Measurements from ENCODE around the gene PLAC1.

The PLAC1 gene

DNA sequence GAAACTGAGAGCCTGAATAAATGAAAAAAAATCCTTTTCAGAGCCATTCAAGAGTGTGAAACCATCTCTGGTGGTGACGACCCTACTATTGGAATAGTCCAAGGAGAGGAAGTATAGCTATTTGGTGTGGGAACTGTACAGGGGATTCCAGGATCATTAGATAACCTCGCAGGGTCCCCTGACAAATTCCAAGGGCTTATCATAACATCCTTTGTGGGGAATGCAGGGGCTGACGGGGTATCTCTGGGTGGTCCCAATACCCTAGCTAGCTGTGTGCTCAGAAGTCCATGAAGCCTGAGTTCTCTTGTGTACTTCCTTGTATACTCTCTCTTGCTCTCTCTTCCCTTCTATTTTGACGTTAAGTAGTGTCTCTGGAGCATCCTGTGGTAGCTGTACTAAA lies 13.8 kb upstream of the PLAC1 start:
- Histone ChIP-seq H3K4me3 (no peak overlapping the region), H3K27ac (no peak overlapping the region)

DNA sequence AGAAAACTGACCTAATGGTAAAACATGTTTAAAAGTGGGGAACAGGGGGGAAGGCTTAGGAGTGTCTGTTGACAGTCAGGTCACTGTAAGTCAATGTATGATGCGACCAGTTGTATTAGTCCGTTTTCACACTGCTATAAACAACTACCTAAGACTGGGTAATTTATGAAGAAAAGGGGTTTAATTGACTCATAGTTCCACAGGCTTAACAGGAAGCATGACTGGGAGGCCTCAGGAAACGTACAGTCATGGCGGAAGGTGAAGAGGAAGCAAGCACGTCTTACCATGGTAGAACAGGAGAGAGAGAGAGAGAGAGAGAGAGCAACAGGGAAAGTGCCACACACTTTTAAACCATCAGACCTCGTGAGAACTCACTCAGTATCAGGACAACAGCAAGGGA lies 13.0 kb upstream of the PLAC1 start:
- H3K4me3 ChIP-seq = no peak overlapping the region

DNA sequence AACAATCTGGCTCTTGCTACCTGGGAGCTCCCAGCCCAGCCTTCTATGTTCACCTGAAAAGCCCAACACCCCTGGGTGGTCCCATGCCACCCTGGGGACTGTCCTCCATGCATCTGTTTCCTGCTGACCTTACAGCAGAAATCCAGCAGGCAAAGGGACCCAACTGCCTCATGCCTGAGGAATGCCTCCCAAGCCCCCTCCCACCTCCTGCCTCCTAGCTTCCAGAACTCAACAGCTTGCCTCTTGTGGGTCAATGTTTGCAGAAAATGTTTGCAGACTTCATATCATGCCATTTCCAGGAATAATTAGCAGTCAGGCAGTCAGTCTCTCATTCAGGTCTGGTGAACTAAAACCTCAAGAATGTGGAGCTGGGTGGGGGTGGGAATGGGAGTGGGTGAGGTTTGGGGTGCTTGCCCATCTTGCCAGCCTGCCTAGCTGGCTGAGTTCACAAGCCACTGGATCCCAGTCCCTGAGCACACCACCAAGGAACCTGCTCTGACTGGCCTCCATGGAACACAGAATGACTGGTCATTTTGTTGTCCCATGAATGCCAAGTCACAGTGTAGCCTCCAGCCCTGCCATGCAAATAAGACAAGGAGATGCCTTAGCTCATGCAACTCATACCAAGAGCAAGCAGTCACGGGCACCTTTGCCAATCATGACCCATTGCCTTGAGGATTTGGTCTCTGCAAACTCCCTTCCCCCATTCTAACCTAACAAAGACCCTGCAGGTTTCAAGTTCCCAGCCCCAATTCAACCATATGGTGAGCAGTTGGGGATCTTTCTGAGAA lies 12.1 kb upstream of the PLAC1 start:
- Histone ChIP-seq H3K4me3 (no peak overlapping the region), H3K27ac (peak overlapping the region in 2 of 21 experiments; percentile 16 to 55)

More for the DNA sequence above, 13.0 kb upstream of the PLAC1 start:
- no peak overlapping the region for H3K27ac ChIP-seq

DNA sequence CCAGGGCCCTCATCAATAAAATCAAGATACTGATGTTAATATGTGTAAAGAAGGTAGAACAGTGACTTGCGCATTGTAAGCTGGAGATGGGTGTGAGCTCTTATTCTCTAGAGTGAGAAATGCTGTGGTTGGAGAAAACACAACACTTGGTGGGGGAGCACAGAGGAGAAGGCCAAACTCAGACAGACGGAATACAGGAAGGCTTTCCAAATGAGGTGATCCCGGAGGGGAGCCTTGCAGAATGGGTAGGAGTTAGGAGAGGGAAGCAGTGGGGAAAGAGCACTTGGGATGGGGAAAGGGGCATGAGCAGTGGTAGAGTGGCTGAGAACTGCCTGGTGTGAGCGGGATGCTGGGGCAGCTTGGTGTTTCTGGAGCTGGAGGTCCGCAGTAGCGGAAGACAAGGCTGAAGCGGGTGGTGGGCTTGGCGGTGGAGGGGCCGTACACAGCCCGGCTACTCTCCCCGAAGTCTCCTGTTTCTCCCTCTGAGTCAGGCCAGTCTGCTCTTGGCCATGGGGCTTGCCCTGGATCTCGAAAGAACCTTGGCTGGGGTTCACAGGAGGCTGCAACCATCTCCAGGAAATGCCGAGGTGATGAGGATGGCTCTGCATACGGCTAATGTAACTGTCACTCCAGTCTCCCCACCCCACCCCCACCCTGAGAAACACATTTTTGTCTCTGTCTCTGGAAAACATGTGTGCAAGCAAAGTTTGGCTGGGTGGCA lies 11.3 kb upstream of the PLAC1 start:
- Histone ChIP-seq H3K4me3 (no peak overlapping the region), H3K27ac (peak overlapping the region in 6 of 21 experiments; percentile 29 to 65 (median 50))

DNA sequence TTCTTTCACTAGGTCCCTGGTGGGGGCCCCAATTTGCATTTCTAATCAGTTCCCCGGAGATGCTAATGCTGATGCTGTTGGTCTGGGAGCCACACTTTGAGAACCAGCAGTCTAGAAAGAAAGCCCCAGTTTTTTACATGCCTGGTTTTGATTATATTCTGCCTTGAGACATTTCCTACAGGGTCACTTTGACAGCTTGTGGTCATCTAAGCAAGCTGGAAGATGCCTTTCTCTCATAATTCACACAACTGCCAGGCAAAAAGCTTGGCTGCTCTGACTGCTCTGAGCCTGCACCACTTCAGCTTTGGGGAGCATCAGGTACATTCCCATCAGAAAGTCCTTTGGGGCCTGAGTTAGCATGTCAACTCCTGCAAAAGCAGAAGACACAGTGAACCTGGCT lies 5.9 kb upstream of the PLAC1 start:
- H3K27ac ChIP-seq = no peak overlapping the region
- no peak overlapping the region for H3K4me3 ChIP-seq

DNA sequence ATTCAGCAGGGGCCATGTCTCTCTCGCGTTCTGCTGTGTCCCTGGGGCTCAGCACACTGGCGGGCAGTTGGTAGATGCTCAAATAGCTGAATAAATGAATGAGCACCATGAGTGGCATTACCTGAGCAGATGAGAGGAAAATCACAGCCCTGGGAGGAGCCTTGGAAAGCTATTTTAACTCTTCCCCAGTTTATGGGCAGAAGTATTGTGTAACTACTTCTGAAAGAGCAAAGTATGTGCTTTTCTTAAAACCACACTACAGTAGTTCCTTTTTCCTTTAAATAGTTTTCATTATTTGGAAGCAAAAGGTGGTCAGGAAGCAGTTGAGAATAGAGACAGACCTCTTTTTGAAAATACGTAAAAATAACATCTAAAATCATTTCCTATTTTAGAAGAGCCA lies 3.0 kb upstream of the PLAC1 start:
- H3K27ac ChIP-seq = no peak overlapping the region
- no peak overlapping the region for H3K4me3 ChIP-seq

DNA sequence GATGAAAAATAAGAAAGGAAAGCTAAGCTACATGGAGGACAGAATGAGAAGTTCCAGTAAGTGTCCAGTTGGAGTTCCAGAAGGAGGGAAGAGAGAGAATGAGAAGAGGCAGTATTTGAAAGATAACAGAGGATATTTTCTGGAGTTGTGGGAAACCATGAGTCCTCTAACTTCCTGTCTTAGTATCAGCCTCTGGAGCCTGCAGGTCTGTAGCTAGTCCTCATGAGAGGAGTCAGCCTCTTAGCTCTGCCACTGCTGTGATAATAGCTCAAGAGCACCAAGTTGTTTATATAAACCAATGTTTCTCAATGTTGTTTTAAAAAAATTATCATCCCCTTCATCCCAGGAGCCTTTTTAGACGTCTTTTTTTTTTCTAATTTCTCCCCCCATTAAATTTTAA lies 2.4 kb upstream of the PLAC1 start:
- Histone ChIP-seq H3K27ac (no peak overlapping the region), H3K4me3 (no peak overlapping the region)

DNA sequence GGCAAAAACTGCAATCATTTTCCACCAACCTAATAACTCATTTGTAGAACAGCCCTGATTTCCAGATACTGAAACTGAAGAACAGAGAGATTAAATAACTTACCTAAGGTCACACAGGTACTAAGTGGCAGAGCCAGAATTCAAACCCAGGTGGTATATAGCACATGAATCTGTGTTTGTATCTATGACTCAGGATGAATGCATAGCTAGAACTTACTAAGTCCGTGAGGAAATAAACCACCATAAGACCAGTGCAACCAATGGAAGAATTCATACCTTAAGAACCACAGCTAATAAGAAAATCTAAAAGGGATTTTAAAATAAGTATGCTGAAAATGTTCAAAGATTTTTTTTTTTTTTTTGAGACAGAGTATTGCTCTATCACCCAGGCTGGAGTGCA lies 1.5 kb upstream of the PLAC1 start:
- no peak overlapping the region for H3K27ac ChIP-seq
- no peak overlapping the region for H3K4me3 ChIP-seq

DNA sequence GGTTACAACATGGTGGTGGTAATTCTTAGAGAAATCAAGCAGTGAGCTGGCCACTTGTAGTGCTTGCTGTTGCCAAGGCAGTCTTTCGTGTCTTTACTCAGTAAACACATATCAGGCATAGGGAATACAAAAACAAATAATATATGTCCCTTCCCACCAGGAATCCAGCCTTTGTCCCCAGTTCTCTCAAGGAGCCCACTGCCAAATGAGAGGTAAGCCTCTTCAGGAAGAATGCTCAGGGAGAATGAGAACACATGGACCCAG lies 421 bp upstream of the PLAC1 start:
- Histone ChIP-seq H3K27ac (no peak overlapping the region), H3K4me3 (no peak overlapping the region)

DNA sequence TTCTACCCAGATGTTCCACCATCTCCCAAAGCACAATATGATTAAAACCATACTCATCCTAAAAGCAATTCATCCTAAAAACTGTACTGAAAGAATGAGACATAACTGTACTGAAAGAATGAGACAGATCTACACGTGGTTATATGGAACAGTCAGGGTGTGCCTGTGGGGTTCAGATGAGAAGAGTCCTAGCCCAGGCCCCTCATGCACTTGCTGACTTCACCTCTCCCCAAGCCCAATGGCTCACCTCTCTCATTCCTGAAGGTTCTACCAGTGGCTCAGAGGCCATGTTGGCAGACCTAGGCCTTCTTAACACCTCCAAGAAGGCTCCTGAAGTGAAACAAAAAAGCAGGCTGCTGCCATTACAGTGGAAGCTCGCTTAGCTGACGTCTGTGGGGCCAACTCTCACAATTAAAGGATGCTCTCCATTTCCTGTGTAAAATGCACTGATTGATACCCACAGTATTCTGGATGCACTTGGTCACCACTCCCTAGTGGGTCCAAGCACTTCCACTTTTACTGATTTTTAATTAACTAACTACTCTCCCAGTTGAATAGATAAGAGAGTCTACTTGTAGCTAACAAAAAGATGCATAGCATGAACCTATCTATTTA lies 3.8 kb downstream of the PLAC1 start:
- H3K27ac ChIP-seq = no peak overlapping the region
- no peak overlapping the region for H3K4me3 ChIP-seq

DNA sequence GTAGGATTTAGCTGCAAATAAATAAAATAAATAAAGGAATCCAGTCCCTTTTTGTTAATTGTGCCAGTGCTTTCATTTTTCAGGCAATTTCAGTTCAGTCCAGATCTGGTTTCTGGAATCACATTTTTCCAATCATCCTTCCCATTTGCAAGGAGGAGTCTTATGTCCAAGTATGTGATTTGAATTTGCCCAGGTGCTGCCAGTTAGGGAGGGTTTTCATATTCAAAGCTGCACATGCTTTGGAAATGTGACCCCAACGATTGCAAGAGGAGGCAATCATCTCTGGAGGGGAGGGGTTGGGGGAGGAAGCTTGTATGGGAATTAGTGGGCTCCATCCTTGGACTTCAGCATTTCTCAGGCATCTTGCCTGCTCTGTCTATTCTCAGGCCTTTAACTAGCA lies 4.4 kb downstream of the PLAC1 start:
- Histone ChIP-seq H3K27ac (no peak overlapping the region), H3K4me3 (no peak overlapping the region)

DNA sequence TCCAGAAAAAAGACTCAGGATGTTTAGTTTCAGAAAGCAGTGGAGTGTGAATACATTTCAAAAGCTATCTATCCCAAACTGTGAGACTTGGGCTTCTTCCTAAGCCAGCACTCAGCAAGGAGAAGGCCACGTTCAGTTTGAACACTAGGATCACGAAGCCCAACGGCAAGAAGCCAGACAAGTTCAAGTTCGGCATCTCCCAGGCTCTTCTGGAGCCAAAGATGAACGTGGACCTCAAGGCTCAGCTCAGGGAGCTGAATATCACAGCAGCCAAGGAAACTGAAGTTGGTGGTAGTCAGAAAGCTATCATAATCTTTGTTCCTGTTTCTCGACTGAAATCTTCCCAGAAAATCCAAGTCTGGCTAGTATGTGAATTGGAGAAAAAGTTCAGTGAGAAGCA lies 7.6 kb downstream of the PLAC1 start:
- no peak overlapping the region for H3K4me3 ChIP-seq

DNA sequence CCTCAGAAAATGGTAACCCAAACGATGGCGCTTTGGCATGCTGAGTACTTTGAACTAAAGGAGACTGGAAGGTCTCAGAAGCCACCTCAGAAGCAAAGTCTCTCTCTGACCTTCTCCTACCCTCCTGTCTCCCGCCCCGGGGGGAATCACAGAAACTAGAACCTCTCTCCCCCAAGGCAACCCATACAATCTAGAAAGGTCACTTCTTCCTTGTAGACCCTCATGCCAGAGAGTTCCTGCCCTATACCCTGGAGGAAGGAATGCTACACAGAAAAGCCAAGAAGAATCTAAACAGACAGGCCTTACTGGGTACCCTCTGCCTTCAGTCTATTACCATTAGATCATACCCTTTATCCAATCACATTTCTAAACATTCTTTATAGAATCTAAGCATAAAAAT lies 8.5 kb downstream of the PLAC1 start:
- Histone ChIP-seq H3K4me3 (no peak overlapping the region), H3K27ac (no peak overlapping the region)

More for the DNA sequence above, 7.6 kb downstream of the PLAC1 start:
- no peak overlapping the region for H3K27ac ChIP-seq

DNA sequence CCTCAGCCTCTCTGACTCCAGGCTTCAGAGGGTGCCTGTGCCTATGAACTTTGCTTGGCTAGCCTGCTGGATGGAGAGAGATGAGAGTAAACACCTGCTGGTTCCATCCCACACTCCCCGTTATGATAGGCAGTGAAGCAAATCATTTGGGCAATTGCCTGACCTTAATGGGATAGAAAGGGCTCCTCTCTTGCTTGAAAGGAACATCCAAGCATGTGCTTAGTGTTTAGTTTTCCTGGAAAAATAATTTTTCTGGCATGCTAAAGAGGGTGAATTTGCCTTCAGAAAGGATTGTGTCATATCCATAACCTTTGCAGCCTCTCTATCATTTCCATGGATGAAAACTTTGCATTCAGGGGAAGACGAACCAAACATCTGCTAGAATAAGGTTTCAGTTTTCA lies 10.8 kb downstream of the PLAC1 start:
- no peak overlapping the region for H3K27ac ChIP-seq
- no peak overlapping the region for H3K4me3 ChIP-seq

DNA sequence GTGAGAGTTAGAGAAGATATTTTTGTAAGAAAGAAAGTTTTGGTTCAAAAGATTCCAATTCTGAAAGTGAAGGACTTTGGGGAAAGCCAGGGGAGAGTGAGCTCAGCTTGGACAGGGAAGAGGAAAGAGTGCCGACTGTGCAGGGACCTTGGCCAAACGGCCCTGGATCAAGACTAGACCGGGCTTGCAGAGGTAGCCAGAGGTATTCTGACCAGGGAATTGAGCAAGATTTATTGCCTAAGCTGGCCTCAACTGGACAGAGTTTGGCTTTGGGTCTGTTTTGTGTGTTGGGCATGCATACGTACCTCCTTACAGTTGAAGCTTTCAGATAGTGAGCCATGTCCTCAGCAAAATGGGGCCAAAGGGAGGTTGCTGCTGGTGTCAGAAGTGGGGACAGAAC lies 11.6 kb downstream of the PLAC1 start:
- Histone ChIP-seq H3K27ac (no peak overlapping the region), H3K4me3 (no peak overlapping the region)

DNA sequence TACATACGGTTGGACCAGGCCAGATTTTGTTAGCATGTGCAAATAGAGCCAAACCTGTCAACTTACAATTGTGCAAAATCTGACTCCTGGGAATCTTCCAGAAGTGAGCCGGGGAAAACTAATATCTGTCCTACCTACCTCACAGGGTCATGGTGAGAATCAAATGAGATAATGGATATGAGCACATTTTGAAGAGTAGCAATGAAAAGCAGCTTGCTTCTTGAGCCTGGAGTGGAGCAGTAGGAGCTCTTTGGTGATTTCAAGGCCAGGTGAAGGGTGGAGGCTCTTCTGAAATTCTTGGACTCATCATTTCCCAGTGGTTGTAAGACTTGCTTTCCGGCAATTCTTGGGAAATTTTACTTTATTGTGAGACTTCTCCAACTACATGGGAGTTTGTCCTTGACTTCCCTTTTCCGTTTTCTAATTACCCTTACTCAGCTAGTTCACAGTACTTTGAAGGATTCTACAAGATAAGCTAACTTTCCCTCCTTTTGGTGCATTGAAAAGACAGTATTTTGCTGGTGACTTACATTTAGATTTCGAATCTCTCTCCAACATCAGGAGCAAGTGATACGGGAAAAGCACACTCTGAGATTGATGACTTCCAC lies 12.2 kb downstream of the PLAC1 start:
- Histone ChIP-seq H3K4me3 (no peak overlapping the region), H3K27ac (no peak overlapping the region)

DNA sequence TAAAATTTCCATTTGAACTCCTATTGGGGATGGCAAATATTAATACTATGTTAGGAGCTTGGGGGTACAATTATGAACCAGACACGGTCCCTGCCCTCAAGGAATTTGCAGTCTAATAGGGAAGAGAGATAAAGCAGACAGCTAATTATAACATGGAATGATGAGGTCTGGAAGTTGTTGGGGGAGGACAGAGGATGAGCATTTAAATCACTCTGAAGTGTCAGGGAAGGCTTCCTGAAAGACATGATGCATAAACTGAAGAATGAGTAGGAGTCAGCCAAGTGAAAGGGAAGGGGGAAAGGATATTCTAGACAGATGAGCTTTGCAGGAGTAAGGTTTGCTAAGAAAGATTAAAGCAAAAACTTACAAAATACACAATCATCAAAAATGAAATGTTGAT lies 15.9 kb downstream of the PLAC1 start:
- H3K4me3 ChIP-seq = no peak overlapping the region

DNA sequence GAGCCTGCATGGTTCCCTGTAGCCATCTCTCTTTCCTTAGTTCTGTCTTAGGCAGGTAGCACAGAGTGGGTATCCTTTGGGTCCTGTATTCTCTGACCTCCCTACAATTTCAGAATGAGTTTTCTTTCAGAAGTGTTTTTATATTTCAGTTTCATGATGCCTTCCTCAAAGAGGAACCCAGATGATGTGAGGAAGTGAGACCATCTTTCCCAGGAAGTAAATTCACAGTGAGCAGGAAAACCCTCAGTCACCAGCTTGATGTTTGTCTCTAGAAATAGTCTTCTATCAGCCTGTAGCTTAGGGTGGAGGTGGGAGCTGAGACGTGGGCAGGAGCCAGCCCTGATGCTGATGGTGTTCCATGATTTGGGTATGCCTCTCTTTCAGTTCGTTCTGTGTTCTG lies 16.9 kb downstream of the PLAC1 start:
- H3K27ac ChIP-seq = no peak overlapping the region
- H3K4me3 ChIP-seq = no peak overlapping the region

More for the DNA sequence above, 15.9 kb downstream of the PLAC1 start:
- H3K27ac ChIP-seq = no peak overlapping the region

DNA sequence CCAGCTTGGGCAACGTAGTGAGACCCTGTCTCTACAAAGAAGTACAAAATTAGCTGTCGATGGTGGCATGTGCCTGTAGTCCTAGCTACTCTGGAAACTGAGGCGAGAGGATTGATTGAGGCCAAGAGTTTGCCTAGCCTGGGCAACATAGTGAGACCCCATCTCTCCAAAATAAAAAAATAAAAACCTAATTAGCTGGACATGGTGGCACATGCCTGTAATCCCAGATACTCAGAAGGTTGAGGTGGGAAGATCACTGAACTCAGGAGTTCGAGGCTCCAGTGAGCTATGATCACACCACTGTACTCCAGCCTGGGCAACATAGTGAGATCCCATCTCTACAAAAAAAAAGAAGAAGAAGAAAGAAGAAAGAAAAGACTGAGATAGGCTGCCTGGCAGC lies 17.4 kb downstream of the PLAC1 start:
- Histone ChIP-seq H3K27ac (no peak overlapping the region), H3K4me3 (no peak overlapping the region)

DNA sequence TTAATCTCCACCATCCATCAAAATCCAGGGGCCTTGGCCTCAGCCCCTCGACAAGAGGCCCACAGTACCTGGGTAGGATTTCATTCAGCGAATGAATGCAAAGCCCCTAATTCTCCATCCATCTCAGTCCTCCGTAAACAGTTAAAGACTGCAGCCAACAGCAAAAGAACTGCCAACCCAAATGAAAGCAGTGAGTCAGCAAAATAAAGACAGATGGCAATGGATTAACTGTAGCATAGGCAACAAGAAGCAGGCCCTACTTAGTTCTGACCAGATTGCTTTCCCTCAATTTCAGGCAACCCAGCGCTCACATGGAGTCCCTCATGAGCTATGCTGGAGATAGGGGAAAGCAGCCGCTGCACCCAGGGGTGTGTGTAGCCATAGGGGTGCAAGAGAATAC lies 21.4 kb downstream of the PLAC1 start:
- Histone ChIP-seq H3K4me3 (no peak overlapping the region), H3K27ac (no peak overlapping the region)

DNA sequence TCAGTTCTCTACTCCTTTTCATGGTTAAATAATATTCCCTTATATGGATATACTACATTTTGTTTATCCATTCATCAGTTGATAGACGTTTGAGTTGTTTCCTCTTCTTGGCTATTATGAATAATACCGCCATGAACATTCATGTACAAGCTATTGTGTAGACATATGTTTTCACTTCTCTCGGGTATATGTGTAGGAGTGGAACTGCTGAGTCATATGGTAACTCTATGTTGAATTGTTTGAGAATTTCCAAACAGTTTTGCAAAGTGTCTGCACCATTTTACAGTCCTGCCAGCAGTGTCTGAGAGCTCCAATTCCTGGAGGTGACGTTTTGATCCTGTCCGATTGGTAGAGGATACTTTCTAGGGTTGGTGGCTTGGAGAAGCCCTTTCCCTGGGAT lies 23.6 kb downstream of the PLAC1 start:
- H3K4me3 ChIP-seq = no peak overlapping the region

More for the DNA sequence above, 23.6 kb downstream of the PLAC1 start:
- H3K27ac ChIP-seq = no peak overlapping the region

All from skin epidermis (tissue), 12 donors.